TTC549 (cell line): ENCODE results near the gene TMEM131.
"Not testable (repeated sequence)": the region's sequence is repeated elsewhere in the genome, so short reads cannot be mapped to it uniquely, and the experiment has no call there.

ENCODE experiments used
- FAIRE-seq: peaks from 2 replicates; lab custom pipeline; 2012; peaks lifted over from hg19 to GRCh38; lab: Jason Lieb, UNC

TMEM131 gene

GRCh38 chr2:97991081-97991856, 4.5 kb downstream of the TMEM131 start:
- FAIRE-seq: no peak

GRCh38 chr2:97988722-97989121, 7.0 kb downstream of the TMEM131 start:
- FAIRE-seq: no peak

GRCh38 chr2:97985998-97986397, 9.8 kb downstream of the TMEM131 start:
- FAIRE-seq: no peak

- no peak for FAIRE-seq
These were observed 12.1 kb downstream of the TMEM131 start for GRCh38 chr2:97983698-97984097.

- FAIRE-seq: no peak
These were observed 12.6 kb downstream of the TMEM131 start for GRCh38 chr2:97983134-97983533.

- no peak for FAIRE-seq
These were observed 13.1 kb downstream of the TMEM131 start for GRCh38 chr2:97982621-97983020.

- FAIRE-seq: no peak
These were observed 13.8 kb downstream of the TMEM131 start for GRCh38 chr2:97981961-97982360.

- FAIRE-seq: no peak
These were observed 15.8 kb downstream of the TMEM131 start for GRCh38 chr2:97979904-97980303.

- FAIRE-seq: no peak
These were observed 21.3 kb downstream of the TMEM131 start for GRCh38 chr2:97974471-97974870.

- FAIRE-seq: no peak
These were observed 25.3 kb downstream of the TMEM131 start for GRCh38 chr2:97970293-97971060.

- no peak for FAIRE-seq
These were observed 26.4 kb downstream of the TMEM131 start for GRCh38 chr2:97969081-97970067.

- no peak for FAIRE-seq
These were observed 27.7 kb downstream of the TMEM131 start for GRCh38 chr2:97967931-97968627.

- no peak for FAIRE-seq
These were observed 28.5 kb downstream of the TMEM131 start for GRCh38 chr2:97967216-97967592.

GRCh38 chr2:97966545-97967215, 29.1 kb downstream of the TMEM131 start:
- no peak for FAIRE-seq

- FAIRE-seq: no peak
These were observed 30.6 kb downstream of the TMEM131 start for GRCh38 chr2:97965116-97965515.

- no peak for FAIRE-seq
These were observed 31.9 kb downstream of the TMEM131 start for GRCh38 chr2:97963880-97964279.

- no peak for FAIRE-seq
These were observed 32.7 kb downstream of the TMEM131 start for GRCh38 chr2:97963079-97963406.

GRCh38 chr2:97961534-97961933, 34.2 kb downstream of the TMEM131 start:
- no peak for FAIRE-seq

GRCh38 chr2:97958184-97958583, 37.6 kb downstream of the TMEM131 start:
- FAIRE-seq: no peak

- FAIRE-seq: no peak
These were observed 38.1 kb downstream of the TMEM131 start for GRCh38 chr2:97957432-97958183.

GRCh38 chr2:97956753-97957152, 39.0 kb downstream of the TMEM131 start:
- not testable (repeated sequence) for FAIRE-seq
